ENCODE data around the gene DEFB113.

DEFB113 gene

GRCh38 chr6:49919935-49920644 lies 49.3 kb downstream of the DEFB113 start:
- Histone ChIP-seq H3K36me3 (ENCODE audit: control insufficient read depth, insufficient read depth, low read length) (no peaks in the 10 kb centered on the region), H3K4me3 (replicated peaks; ENCODE audit: low read depth, low read length) (no peak overlapping the region), H3K27me3 (replicated peaks; ENCODE audit: control insufficient read depth, insufficient read depth, low read length) (no peaks in the 10 kb centered on the region)
- no peak for TF ChIP-seq CTCF (IDR thresholded peaks at IDR 0.05; ENCODE audit: insufficient read depth, low read length, poor library complexity, severe bottlenecking)
- no peak for DNase-seq (ENCODE audit: extremely low read depth, insufficient read length)

- no peak for DNase-seq (ENCODE audit: extremely low read depth, insufficient read length)
- no peak overlapping the region for H3K4me3 ChIP-seq (replicated peaks; ENCODE audit: low read depth, low read length)
- TF ChIP-seq CTCF (IDR thresholded peaks at IDR 0.05; ENCODE audit: insufficient read depth, low read length, poor library complexity, severe bottlenecking) = no peak
- H3K36me3 ChIP-seq (ENCODE audit: control insufficient read depth, insufficient read depth, low read length) = no peaks in the 10 kb centered on the region
- no peaks in the 10 kb centered on the region for H3K27me3 ChIP-seq (replicated peaks; ENCODE audit: control insufficient read depth, insufficient read depth, low read length)
Measured at GRCh38 chr6:49919261-49919660, 50.2 kb downstream of the DEFB113 start.

GRCh38 chr6:49918787-49919186 lies 50.6 kb downstream of the DEFB113 start:
- Histone ChIP-seq H3K36me3 (ENCODE audit: control insufficient read depth, insufficient read depth, low read length) (no peaks in the 10 kb centered on the region), H3K4me3 (replicated peaks; ENCODE audit: low read depth, low read length) (no peak overlapping the region), H3K27me3 (replicated peaks; ENCODE audit: control insufficient read depth, insufficient read depth, low read length) (no peaks in the 10 kb centered on the region)
- DNase-seq (ENCODE audit: extremely low read depth, insufficient read length) = no peak
- TF ChIP-seq CTCF (IDR thresholded peaks at IDR 0.05; ENCODE audit: insufficient read depth, low read length, poor library complexity, severe bottlenecking) = no peak
